A549 (cell line): ENCODE data around the gene FER. TPM values are rescaled to one million over a fixed set of nuclear protein-coding genes. Genes with fewer than 3 reads are reported as not detected.

Experiments used
- ATAC-seq, 2 experiments: fragments of 200-7000 bp in 1 of 2; fragments of >200 bp in 1 of 2; cut with Nextera tagmentation in 1 of 2; cut with Tn5 transposase in 1 of 2; 3 replicates each; pipeline versions ENCODE4 v1.8.0 to v1.9.1; 2018 to 2020; ENCODE audit warnings: mild to moderate bottlenecking in 1 of 2, moderate library complexity in 1 of 2
- CTCF ChIA-PET: fragments of 300-600 bp; sonication (Branson Sonifier 250); formaldehyde crosslinking; extraction: SDS; loops from one replicate; lab custom pipeline; 2021; ENCODE audit warnings: antibody characterized with exemption, inconsistent platforms; lab: Yijun Ruan, JAX
- POLR2A ChIA-PET: fragments of 350-600 bp; formaldehyde crosslinking; extraction: SDS; loops from one replicate; lab custom pipeline; 2021; ENCODE audit warnings: antibody characterized with exemption, inconsistent platforms; lab: Yijun Ruan, JAX
- DNase-seq, 2 experiments: peaks; one replicate each; pipeline versions ENCODE4 v3.0.0 to v3.0.0-alpha.2; 2011 to 2016; ENCODE audit warnings: low read depth in 1 of 2, low spot score in 1 of 2
- FAIRE-seq: peaks from 2 replicates; lab custom pipeline; 2011; peaks lifted over from hg19 to GRCh38; lab: Jason Lieb, UNC
- H3K27ac ChIP-seq, 2 experiments: fragments of >200 bp; sonication (Bioruptor Twin); formaldehyde crosslinking; 3 replicates each; pipeline ENCODE4 v1.5.1; 2016 to 2017
- H3K4me1 ChIP-seq: fragments of >200 bp; sonication (Bioruptor Twin); formaldehyde crosslinking; 3 replicates; pipeline ENCODE4 v1.6.1; 2016
- H3K4me2 ChIP-seq: fragments of >200 bp; sonication (Bioruptor Twin); formaldehyde crosslinking; 3 replicates; pipeline ENCODE4 v1.6.1; 2016
- H3K4me3 ChIP-seq: fragments of >200 bp; sonication (Bioruptor Twin); formaldehyde crosslinking; 3 replicates; pipeline ENCODE4 v1.5.1; 2016
- H3K9me3 ChIP-seq: fragments of >200 bp; sonication (Bioruptor Twin); formaldehyde crosslinking; 3 replicates; pipeline ENCODE4 v1.6.1; 2016
- CEBPB ChIP-seq, 2 experiments: fragments of >200 bp in 1 of 2; sonication (Bioruptor Twin) in 1 of 2; formaldehyde crosslinking in 1 of 2; IDR thresholded peaks; 2 replicates each; pipeline ENCODE4 v1.6.1; 2012 to 2016
- CHD4 ChIP-seq: fragments of 200-600 bp; sonication (generic); IDR thresholded peaks from 2 replicates; pipeline ENCODE4 v1.6.1; 2016; ENCODE audit warnings: antibody characterized with exemption, mild to moderate bottlenecking, borderline replicate concordance
- E2F6 ChIP-seq: IDR thresholded peaks from 2 replicates; pipeline ENCODE4 v1.6.1; 2012; ENCODE audit warnings: low read depth, borderline replicate concordance
- ELK1 ChIP-seq: fragments of 150-350 bp; IDR thresholded peaks from 2 replicates; pipeline ENCODE4 v1.6.1; 2014; ENCODE audit warnings: low read depth, mild to moderate bottlenecking, low read length
- GATA3 ChIP-seq: IDR thresholded peaks from 2 replicates; pipeline ENCODE4 v1.6.1; 2012; ENCODE audit warnings: borderline replicate concordance
- HDAC2 ChIP-seq: fragments of 200-600 bp; sonication (generic); IDR thresholded peaks from 2 replicates; pipeline ENCODE4 v1.6.1; 2016
- HOXA7 ChIP-seq: fragments of 250-450 bp; sonication (Bioruptor Pico); IDR thresholded peaks from 2 replicates; pipeline ENCODE4 v1.5.0; 2020; ENCODE audit warnings: mild to moderate bottlenecking, moderate library complexity
- HOXB13 ChIP-seq: fragments of 250-450 bp; sonication (Bioruptor Pico); IDR thresholded peaks from 2 replicates; pipeline ENCODE4 v1.5.0; 2020; ENCODE audit warnings: low read depth, mild to moderate bottlenecking, moderate library complexity
- HOXB5 ChIP-seq: fragments of 250-450 bp; sonication (Bioruptor Pico); IDR thresholded peaks from 2 replicates; pipeline ENCODE4 v1.5.0; 2020; ENCODE audit warnings: mild to moderate bottlenecking, moderate library complexity
- MAFK ChIP-seq: fragments of 450-650 bp; IDR thresholded peaks from 2 replicates; pipeline ENCODE4 v1.6.1; 2014; ENCODE audit not compliant: partially characterized antibody
- MAZ ChIP-seq: fragments of 150-350 bp; IDR thresholded peaks from 2 replicates; pipeline ENCODE4 v1.6.1; 2014; ENCODE audit warnings: antibody characterized with exemption, low read depth, low read length, borderline replicate concordance
- MYC ChIP-seq: IDR thresholded peaks from 2 replicates; pipeline ENCODE4 v1.6.1; 2012; ENCODE audit warnings: mild to moderate bottlenecking, inconsistent platforms, low read length, improper control_type of control experiment, borderline replicate concordance
- RARB ChIP-seq: fragments of 250-450 bp; sonication (Bioruptor Pico); IDR thresholded peaks from 2 replicates; pipeline ENCODE4 v1.8.0; 2021; ENCODE audit warnings: mild to moderate bottlenecking, moderate library complexity
- RCOR1 ChIP-seq: fragments of 150-350 bp; IDR thresholded peaks from 2 replicates; pipeline ENCODE4 v1.6.1; 2014; ENCODE audit warnings: antibody characterized with exemption, low read length, low read depth
- REST ChIP-seq: fragments of 200-600 bp; sonication (generic); IDR thresholded peaks from 2 replicates; pipeline ENCODE4 v1.6.1; 2016; ENCODE audit warnings: antibody characterized with exemption, mild to moderate bottlenecking, moderate library complexity
- SREBF2 ChIP-seq: fragments of 450-650 bp; IDR thresholded peaks from 2 replicates; pipeline ENCODE4 v1.6.1; 2014; ENCODE audit warnings: mild to moderate bottlenecking, moderate library complexity
- USF2 ChIP-seq: fragments of 450-650 bp; IDR thresholded peaks from 2 replicates; pipeline ENCODE4 v1.6.1; 2014; ENCODE audit warnings: antibody characterized with exemption
- ZSCAN20 ChIP-seq: fragments of 250-450 bp; sonication (Bioruptor Pico); IDR thresholded peaks from 2 replicates; pipeline ENCODE4 v1.8.0; 2022; ENCODE audit warnings: mild to moderate bottlenecking, moderate library complexity
- WGBS: methylation state at CpG from one replicate; pipeline ENCODE4 v1.1.6; 2017; ENCODE audit errors: missing lambda C conversion rate; 5-methylcytosine and 5-hydroxymethylcytosine counted together
- polyA plus RNA-seq, 4 experiments: library from polyadenylated mRNA; depleted of rRNA in 3 of 4; stranded (reverse); fragments of >200 nt; fragmentation: RNase III in 1 of 4; extraction: RNeasy Plus Mini Kit Qiagen cat#74134 plus additional on column Dnase treatment in 1 of 4; gene quantifications; 2 replicates in 3 of 4; 3 replicates in 1 of 4; pipeline ENCODE4 v1.2.3, GENCODE V29; 2011 to 2017
- TF ChIP-seq, protein P1 (sequence below): fragments of >200 bp; sonication (Bioruptor Twin); formaldehyde crosslinking; IDR thresholded peaks from 3 replicates; pipeline ENCODE4 v1.6.1; 2016
- TF ChIP-seq, protein P2 (sequence below): fragments of >200 bp; sonication (Bioruptor Twin); formaldehyde crosslinking; IDR thresholded peaks from 3 replicates; pipeline ENCODE4 v1.5.1; 2016

The FER gene
- polyA plus RNA-seq, 2 of the 4 experiments (the other 2 are of a cell fraction), result 3.6 to 12.3 TPM

DNA sequence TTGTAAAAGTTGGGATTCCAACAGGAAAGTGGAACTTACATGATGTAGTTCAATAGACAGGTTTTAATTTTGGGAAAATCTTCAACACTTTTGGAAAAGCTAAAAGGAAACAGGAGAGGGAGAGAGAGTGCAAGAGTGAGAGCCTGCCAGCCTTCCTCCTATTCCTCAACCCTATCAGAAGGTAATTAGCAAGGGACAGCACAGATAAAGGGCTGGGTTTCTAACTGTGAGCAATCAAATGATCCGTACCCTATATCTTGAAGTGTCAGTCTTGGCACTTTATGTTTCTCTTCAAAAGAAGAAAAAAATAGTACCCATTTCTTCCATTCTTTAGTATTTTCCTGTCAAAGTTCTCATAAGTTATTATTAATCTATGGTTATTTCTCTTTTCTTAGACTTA lies 79.4 kb downstream of the FER start:
- Histone ChIP-seq H3K4me1 (no peaks in the 10 kb centered on the region), H3K4me3 (no peak overlapping the region), H3K27ac (no peak overlapping the region), H3K4me2 (no peak overlapping the region), H3K9me3 (no peaks in the 10 kb centered on the region)
- ChIA-PET POLR2A (no interaction called here), CTCF (no interaction called here)
- 100% methylated on average over 1 of the region's 1 CpG for WGBS
- TF ChIP-seq ZSCAN20 (CRISPR knock-in tag) (no peak), SREBF2 (no peak), HOXB5 (CRISPR knock-in tag) (no peak), HOXB13 (CRISPR knock-in tag) (no peak), ELK1 (no peak), CEBPB (IDR thresholded peaks at IDR 0.05) (no peak), HOXA7 (no peak), MAFK (no peak), CHD4 (no peak), MYC (no peak), RCOR1 (no peak), HDAC2 (no peak), USF2 (no peak), RARB (CRISPR knock-in tag) (no peak), GATA3 (no peak), MAZ (no peak), REST (no peak), E2F6 (no peak)
- TF ChIP-seq, protein P1, sequence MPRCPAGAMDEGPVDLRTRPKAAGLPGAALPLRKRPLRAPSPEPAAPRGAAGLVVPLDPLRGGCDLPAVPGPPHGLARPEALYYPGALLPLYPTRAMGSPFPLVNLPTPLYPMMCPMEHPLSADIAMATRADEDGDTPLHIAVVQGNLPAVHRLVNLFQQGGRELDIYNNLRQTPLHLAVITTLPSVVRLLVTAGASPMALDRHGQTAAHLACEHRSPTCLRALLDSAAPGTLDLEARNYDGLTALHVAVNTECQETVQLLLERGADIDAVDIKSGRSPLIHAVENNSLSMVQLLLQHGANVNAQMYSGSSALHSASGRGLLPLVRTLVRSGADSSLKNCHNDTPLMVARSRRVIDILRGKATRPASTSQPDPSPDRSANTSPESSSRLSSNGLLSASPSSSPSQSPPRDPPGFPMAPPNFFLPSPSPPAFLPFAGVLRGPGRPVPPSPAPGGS, result no peak
- TF ChIP-seq, protein P2, sequence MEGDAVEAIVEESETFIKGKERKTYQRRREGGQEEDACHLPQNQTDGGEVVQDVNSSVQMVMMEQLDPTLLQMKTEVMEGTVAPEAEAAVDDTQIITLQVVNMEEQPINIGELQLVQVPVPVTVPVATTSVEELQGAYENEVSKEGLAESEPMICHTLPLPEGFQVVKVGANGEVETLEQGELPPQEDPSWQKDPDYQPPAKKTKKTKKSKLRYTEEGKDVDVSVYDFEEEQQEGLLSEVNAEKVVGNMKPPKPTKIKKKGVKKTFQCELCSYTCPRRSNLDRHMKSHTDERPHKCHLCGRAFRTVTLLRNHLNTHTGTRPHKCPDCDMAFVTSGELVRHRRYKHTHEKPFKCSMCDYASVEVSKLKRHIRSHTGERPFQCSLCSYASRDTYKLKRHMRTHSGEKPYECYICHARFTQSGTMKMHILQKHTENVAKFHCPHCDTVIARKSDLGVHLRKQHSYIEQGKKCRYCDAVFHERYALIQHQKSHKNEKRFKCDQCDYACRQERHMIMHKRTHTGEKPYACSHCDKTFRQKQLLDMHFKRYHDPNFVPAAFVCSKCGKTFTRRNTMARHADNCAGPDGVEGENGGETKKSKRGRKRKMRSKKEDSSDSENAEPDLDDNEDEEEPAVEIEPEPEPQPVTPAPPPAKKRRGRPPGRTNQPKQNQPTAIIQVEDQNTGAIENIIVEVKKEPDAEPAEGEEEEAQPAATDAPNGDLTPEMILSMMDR, result no peak
- DNase-seq (no peak), FAIRE-seq (no peak), ATAC-seq (no peak)
